ENCODE measurements around the gene ATXN7L3. TPM values are rescaled to one million over a fixed set of nuclear protein-coding genes. Genes with fewer than 3 reads are reported as not detected.

The ATXN7L3 gene
- total RNA-seq, 4 donors from 2014 or later, result 44.1 to 77.4 (median 52.3) TPM

GRCh38 chr17:44197980-44198720, 1.5 kb downstream of the ATXN7L3 start:
- no peaks in the 10 kb centered on the region for H3K9me3 ChIP-seq
- peaks cover 10 to 26% (median 15%) of the 10 kb centered on the region in 4 donors for H3K4me1 ChIP-seq
- H3K4me3 ChIP-seq, result peak overlapping the region; percentile 65 to 99 (median 88)
- intact Hi-C loops (cut with DNase I; ENCODE audit: low total_unique reads) (loop anchor here (10.0 kb wide), 1 partner anchor 1993 kb away; no protein-coding TSS in a partner anchor), in situ Hi-C loops (cut with MboI; ENCODE audit: low pct_ligation_motif_present in 1 of 4, low pct_unique_long_range_greater_than_20kb in 1 of 4, low sequenced_read_pairs in 3 of 4) (no loop called here)
- peak; percentile 49 for DNase-seq
- H3K27me3 ChIP-seq, result no peaks in the 10 kb centered on the region
- TF ChIP-seq POLR2AphosphoS5 (IDR thresholded peaks at IDR 0.05) (peak in 1 of 3 donors; percentile 65), POLR2A (IDR thresholded peaks at IDR 0.05) (peak; percentile 36), EP300 (IDR thresholded peaks at IDR 0.05; ENCODE audit: low read depth) (no peak), CTCF (IDR thresholded peaks at IDR 0.05) (peak in 1 of 5 experiments; percentile 23)
- peak overlapping the region; percentile 94 to 100 (median 98) for H3K27ac ChIP-seq
- 55 to 71% methylated on average over 1 to 11 of the region's 11 CpGs for WGBS, 2 donors (ENCODE audit: low coverage in 1 of 2)
- peaks cover 0 to 20% (median 7%) of the 10 kb centered on the region in 4 donors for H3K36me3 ChIP-seq

GRCh38 chr17:44197107-44197506, 2.6 kb downstream of the ATXN7L3 start:
- intact Hi-C loops (cut with DNase I; ENCODE audit: low total_unique reads) (loop anchor here (10.0 kb wide), 1 partner anchor 1992 kb away; no protein-coding TSS in a partner anchor), in situ Hi-C loops (cut with MboI; ENCODE audit: low pct_ligation_motif_present in 1 of 4, low pct_unique_long_range_greater_than_20kb in 1 of 4, low sequenced_read_pairs in 3 of 4) (no loop called here)
- H3K27ac ChIP-seq, result peak overlapping the region in 3 of 4 donors; percentile 97 to 100 (median 100)
- peaks cover 0 to 20% (median 7%) of the 10 kb centered on the region in 4 donors for H3K36me3 ChIP-seq
- TF ChIP-seq EP300 (IDR thresholded peaks at IDR 0.05; ENCODE audit: low read depth), result no peak
- no peak for TF ChIP-seq POLR2A (IDR thresholded peaks at IDR 0.05)
- no peak for TF ChIP-seq CTCF (IDR thresholded peaks at IDR 0.05)
- TF ChIP-seq POLR2AphosphoS5 (IDR thresholded peaks at IDR 0.05), result no peak
- H3K4me1 ChIP-seq, result peaks cover 10 to 32% (median 23%) of the 10 kb centered on the region in 4 donors
- no peak overlapping the region for H3K4me3 ChIP-seq
- 60 to 93% methylated on average over 1 to 15 of the region's 15 CpGs for WGBS, 2 donors (ENCODE audit: low coverage in 1 of 2)
- DNase-seq, result no peak
- no peaks in the 10 kb centered on the region for H3K9me3 ChIP-seq
- no peaks in the 10 kb centered on the region for H3K27me3 ChIP-seq

GRCh38 chr17:44193326-44194084, 6.2 kb downstream of the ATXN7L3 start:
- in situ Hi-C loops (cut with MboI; ENCODE audit: low pct_ligation_motif_present in 1 of 4, low pct_unique_long_range_greater_than_20kb in 1 of 4, low sequenced_read_pairs in 3 of 4) (no loop called here), intact Hi-C loops (cut with DNase I; ENCODE audit: low total_unique reads) (loop anchor here (10.0 kb wide), 1 partner anchor 1989 kb away; no protein-coding TSS in a partner anchor)
- H3K27ac ChIP-seq, result peak overlapping the region in 2 of 4 donors; percentile 59
- H3K4me3 ChIP-seq, result no peak overlapping the region
- peaks cover 0 to 26% (median 7%) of the 10 kb centered on the region in 4 donors for H3K36me3 ChIP-seq
- 91% methylated on average over 14 of the region's 14 CpGs; no CpG with 5 or more reads in 1 of the 2 donors for WGBS, 2 donors (ENCODE audit: low coverage in 1 of 2)
- H3K27me3 ChIP-seq, result no peaks in the 10 kb centered on the region
- no peak for TF ChIP-seq POLR2A (IDR thresholded peaks at IDR 0.05)
- TF ChIP-seq CTCF (IDR thresholded peaks at IDR 0.05), result no peak
- no peak for TF ChIP-seq EP300 (IDR thresholded peaks at IDR 0.05; ENCODE audit: low read depth)
- no peak for TF ChIP-seq POLR2AphosphoS5 (IDR thresholded peaks at IDR 0.05)
- no peak for DNase-seq
- H3K9me3 ChIP-seq, result no peaks in the 10 kb centered on the region
- peaks cover 10 to 29% (median 25%) of the 10 kb centered on the region in 4 donors for H3K4me1 ChIP-seq

GRCh38 chr17:44192750-44193149, 6.9 kb downstream of the ATXN7L3 start:
- Histone ChIP-seq H3K9me3 (no peaks in the 10 kb centered on the region), H3K27me3 (no peaks in the 10 kb centered on the region), H3K4me3 (no peak overlapping the region), H3K4me1 (peaks cover 4 to 30% (median 24%) of the 10 kb centered on the region in 4 donors), H3K36me3 (peaks cover 0 to 26% (median 7%) of the 10 kb centered on the region in 4 donors), H3K27ac (peak overlapping the region; percentile 59 to 69 (median 60))
- TF ChIP-seq EP300 (IDR thresholded peaks at IDR 0.05; ENCODE audit: low read depth), result no peak
- no peak for TF ChIP-seq POLR2A (IDR thresholded peaks at IDR 0.05)
- no peak for TF ChIP-seq POLR2AphosphoS5 (IDR thresholded peaks at IDR 0.05)
- intact Hi-C loops (cut with DNase I; ENCODE audit: low total_unique reads), result loop anchor here (10.0 kb wide), 1 partner anchor 1988 kb away; no protein-coding TSS in a partner anchor
- 87% methylated on average over 5 of the region's 5 CpGs; no CpG with 5 or more reads in 1 of the 2 donors for WGBS, 2 donors (ENCODE audit: low coverage in 1 of 2)
- no peak for DNase-seq
- in situ Hi-C loops (cut with MboI; ENCODE audit: low pct_ligation_motif_present in 1 of 4, low pct_unique_long_range_greater_than_20kb in 1 of 4, low sequenced_read_pairs in 3 of 4), result no loop called here
